HG02759 (cell line): ENCODE data around the gene EHD2.
"Not testable (repeated sequence)": the region's sequence is repeated elsewhere in the genome, so short reads cannot be mapped to it uniquely, and the experiment has no call there.

Source experiments
- ATAC-seq: cut with Tn5 transposase; IDR thresholded peaks from one replicate; pipeline ENCODE4 v1.9.1; 2021; ENCODE audit warnings: mild to moderate bottlenecking, moderate library complexity; ENCODE audit not compliant: unreplicated experiment

The EHD2 gene

DNA sequence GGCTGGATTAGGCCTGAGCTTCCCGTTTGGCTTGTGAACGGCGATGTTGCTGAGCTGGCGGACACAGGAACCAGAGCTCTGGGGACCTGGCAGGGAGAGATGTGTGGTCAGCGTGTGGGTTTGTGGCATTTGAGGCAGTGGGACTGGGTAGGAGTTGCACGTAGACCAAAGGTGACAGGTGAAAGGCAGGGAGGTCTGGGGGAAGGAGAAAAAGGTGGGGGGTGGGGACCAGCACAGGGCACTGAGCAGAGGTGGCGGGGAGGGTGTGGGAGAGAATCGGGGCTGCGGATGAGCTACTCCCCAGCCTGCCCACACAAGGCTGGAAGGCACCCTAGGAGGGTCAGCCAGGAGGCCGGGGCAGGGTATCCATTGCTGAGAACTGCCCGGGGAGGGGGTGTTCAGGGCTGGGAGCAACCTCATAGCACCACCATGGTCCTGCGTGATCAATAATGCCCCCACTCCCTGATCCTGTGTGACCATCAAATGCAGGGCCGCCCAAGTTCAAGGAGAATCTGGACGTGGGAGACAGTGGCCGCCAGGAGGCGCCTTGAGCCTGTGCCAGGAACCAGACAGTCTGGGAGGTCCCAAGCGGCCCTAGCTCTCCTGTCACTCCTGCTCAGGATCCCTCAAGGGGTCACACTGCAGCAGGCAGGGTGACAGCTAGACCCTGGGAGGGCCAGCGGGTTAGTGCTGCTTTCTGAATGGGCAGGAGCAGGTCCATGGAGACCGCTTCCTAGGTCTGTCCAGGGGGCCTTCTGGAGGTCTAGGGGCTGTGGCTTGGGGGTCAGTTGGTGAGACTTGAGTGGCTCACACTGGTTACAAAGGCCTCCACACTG is 52.5 kb downstream of the EHD2 start:
- ATAC-seq = no peak

DNA sequence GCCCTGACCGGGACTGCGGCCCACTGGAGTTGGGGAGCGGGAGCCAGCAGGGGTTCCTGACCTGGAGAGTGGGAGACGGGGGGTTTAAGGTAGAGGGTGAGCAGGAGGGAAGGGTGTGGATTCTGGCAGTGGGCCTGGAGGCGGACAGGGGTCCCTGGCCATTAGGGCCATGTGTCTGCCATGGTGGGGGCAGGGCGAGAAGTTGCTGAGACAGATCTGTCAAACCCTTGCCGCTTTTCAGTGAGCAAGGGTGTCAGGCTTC is 53.1 kb downstream of the EHD2 start:
- no peak for ATAC-seq

- no peak for ATAC-seq
Observed at GRCh38 chr19:47766670-47767069, 53.4 kb downstream of the EHD2 start.

DNA sequence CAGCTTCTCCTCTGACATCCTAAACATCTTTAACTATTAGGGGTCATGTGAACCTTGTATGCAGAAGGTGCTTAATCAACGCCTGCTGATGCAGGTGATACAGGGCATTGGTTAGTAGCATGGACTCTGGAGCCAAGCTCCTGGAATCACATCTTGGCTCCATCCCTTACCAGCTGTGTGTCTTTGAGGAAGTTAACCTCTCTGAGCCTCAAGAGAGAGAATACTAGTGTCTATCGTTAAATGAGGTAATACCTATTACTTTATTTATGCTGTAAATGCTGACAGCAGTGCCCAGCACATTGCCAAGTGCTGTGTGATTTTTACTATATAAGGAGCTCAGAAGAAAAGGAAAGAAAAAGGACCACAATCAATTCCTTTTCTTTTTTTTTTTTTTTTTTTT is 54.1 kb downstream of the EHD2 start:
- no peak for ATAC-seq

GRCh38 chr19:47768604-47769003 is 55.4 kb downstream of the EHD2 start:
- no peak for ATAC-seq

DNA sequence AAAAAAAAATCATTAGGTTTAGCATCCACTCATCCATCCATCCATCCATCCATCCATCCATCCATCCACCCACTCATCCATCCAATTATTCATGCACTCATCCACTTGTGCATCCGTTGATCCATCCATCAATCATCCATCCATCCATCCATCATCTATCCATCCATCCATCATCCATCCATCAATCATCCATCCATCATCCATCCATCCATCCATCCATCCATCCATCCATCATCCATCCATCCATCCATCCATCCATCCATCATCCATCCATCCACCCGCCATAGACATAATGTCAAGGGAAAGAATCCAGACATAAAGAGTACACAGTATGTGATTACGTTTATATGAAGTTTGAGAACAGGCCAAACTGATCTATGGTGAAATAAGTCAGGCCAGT is 56.3 kb downstream of the EHD2 start:
- no peak for ATAC-seq

GRCh38 chr19:47771291-47771690 is 58.1 kb downstream of the EHD2 start:
- not testable (repeated sequence) for ATAC-seq

DNA sequence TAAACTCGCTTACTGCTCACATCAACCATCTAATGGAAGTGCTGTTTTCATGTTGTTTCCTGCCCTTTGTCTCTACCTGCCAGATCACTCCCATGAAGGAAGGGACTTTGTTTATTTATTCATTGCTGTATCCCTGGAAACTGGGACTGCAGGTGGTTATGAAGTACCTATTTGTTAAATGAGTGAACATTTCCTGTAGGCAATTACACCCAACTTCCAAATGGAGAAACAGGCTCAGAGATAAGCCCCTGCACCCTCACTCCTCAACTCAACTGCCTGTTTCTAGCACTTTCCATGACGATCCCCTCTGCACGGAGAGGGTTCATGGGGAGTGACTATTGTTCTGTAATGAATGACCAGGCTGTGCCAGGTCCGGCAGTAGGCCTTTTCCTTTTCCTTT is 63.3 kb downstream of the EHD2 start:
- no peak for ATAC-seq

DNA sequence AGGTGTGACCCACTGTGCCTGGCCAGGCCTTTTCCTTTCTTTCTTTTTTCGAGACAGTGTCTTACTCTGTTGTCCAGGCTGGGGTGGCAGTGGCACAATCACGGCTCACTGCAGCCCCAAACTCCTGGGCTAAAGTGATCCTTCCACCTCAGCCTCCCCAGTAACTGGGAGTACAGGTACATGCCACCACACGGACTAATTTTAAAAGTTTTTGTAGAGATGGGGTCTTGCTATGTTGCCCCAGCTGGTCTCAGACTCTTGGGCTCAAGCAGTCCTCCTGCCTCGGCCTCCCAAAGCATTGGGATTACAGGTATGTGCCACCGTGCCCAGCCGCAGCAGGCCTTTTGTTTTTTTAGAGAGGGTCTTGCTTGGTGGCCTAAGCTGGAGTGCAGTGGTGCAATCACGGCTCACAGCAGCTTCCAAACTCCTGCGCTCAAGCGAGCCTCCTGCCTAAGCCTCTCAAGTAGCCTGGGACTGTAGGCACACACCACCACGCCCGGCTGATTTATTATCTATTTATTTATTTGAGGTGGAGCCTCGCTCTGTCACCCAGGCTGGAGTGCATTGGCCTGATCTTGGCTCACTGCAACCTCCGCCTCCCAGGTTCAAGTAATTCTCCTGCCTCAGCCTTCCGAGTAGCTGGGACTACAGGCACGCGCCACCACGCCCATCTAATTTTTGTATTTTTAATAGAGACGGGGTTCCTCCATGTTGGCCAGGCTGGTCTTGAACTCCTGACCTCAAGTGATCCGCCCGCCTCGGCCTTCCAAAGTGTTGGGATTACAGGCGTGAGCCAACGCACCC is 64.2 kb downstream of the EHD2 start:
- ATAC-seq = not testable (repeated sequence)

DNA sequence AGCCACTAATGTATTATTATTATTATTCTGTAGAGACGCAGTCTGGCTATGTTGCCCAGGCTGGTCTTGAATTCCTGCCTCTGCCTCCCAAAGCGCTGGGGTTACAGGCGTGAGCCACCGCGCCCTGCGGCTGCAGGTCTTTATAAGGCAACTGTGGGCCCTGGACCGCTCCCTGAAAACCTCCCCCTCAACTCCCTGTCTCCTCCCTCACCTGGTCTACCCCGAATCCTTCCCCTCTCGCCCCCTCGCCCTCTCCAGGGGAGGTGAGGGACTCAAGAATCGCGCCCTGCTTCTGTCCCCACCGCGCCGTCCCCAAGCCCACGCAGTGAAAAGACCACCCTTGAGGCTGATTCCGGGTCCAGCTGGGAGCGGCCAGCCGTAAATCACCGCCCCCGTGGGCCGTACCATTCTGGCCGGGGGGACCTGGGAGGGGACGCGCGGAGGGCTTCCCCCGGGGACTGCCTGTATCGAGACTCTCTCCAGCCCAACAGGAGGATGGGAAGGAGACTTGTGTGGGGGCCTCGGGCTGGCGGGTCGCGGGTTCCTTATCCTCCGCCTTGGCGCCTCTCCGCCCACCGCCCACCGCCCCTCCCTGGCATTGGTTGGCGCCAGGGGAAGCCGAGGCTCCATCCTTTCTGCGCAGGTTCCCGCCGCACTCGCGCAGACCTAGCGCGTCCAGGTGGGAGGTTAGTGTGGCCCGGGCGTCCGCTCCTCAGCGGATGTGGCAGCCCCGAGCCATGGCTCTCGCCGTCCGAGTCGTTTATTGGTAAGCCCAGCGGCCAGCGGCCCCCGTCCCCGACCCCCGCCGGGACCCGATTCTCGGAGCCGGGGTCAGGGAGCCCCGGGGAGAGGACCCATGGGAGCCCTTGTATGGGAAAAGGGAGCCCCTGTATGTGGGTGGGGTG is 65.1 kb downstream of the EHD2 start, which contains the start of gene SELENOW:
SELENOW (plus strand) TSS at position 655 of the 905 bp plus-strand sequence; CDS start at position 738, 83 bp downstream.
- ATAC-seq = peak; percentile 78

- no peak for ATAC-seq
Observed at GRCh38 chr19:47778954-47779351, 65.7 kb downstream of the EHD2 start.

- ATAC-seq = no peak
Observed at GRCh38 chr19:47779524-47780214, 66.4 kb downstream of the EHD2 start.

GRCh38 chr19:47780215-47780551 is 67.0 kb downstream of the EHD2 start:
- ATAC-seq = no peak

DNA sequence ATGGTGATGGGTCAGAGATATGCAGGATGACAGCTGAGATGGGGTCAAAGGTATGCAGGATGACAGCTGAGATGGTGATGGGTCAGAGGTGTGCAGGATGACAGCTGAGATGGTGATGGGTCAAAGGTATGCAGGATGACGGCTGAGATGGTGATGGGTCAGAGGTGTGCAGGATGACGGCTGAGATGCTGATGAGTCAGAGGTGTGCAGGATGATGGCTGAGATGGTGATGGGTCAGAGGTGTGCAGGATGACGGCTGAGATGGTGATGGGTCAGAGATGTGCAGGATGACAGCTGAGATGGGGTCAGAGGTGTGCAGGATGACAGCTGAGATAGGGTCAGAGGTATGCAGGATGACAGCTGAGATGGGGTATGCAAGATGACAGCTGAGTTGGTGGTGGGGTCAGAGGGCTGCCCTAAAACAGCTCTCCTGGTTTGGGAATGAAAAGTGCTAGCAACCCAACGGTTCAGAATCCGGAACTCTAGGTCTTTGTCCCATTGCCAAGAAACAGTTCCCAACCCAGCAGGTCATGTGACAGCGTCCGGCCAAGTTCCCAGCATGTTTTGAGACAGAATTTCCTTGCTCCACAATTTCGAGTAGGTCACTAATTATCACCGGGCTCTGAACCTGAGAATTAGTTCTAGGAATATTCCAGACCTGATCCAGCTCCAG is 68.5 kb downstream of the EHD2 start:
- no peak for ATAC-seq

GRCh38 chr19:47786566-47786965 is 73.3 kb downstream of the EHD2 start:
- ATAC-seq = no peak

GRCh38 chr19:47787307-47787706 is 74.1 kb downstream of the EHD2 start:
- not testable (repeated sequence) for ATAC-seq

DNA sequence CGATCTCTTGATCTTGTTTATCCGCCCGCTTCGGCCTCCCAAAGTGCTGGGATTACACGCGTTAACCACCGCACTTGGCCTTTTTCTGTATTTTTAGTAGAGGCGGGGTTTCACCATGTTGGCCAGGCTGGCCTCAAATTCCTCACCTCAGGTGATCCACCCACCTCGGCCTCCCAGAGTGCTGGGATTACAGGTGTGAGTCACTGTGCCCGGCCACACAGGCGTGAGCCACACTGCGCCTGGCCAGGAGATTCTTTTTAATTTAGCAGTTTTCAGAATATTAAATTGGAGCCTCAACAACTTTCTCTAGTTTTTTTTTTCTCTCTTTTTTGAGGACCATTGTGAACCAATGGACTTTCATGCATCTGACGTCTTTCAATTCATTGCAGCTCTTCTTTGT is 76.6 kb downstream of the EHD2 start:
- not testable (repeated sequence) for ATAC-seq

DNA sequence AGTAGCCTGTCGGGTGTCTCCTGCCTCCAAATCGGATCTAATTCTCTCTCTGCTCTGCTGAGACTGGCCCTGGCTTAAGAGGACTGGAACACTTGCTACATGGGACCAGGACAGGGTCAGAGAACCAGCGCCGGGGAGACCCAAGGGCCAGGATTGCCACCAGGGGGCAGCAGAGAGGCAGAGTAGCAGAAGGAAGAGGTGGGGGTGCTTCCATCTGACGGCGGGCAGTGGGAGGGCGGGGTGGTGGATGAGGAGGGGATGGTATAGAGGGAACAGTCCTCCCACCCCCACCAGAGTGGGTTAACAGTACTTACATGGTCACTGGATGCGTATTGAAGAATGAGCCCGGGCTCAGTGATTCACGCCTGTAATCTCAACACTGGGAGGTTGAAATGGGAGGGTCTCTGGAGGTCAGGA is 77.2 kb downstream of the EHD2 start:
- ATAC-seq = no peak

DNA sequence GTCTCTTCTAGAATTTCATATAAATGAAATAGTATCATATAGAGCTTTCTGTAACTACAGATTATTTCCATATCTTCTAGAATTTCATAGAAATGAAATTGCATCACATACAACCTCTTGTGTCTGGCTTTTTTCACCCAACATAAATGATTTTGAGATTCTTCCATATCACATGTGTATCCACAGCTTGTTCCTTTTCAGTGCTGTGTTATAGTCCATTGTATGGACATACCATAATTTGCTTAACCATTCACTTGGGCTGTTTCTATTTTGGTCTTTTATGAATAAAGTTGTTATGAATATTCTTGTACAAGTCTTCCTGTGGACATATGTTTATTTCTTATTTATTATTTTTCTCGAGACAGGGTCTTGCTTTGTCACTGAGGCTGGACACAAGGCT is 79.4 kb downstream of the EHD2 start:
- no peak for ATAC-seq
